Measurements from ENCODE around the gene UBXN11. TPM values are rescaled to one million over a fixed set of nuclear protein-coding genes. Genes with fewer than 3 reads are reported as not detected.

UBXN11 gene
- total RNA-seq, 1 experiment from 2014 or later = 4.0 TPM

- no peak for DNase-seq (ENCODE audit: low read depth)
These were observed 18.0 kb downstream of the UBXN11 start for GRCh38 chr1:26288311-26288941.

GRCh38 chr1:26287811-26288210, 18.6 kb downstream of the UBXN11 start:
- no peak for DNase-seq (ENCODE audit: low read depth)

GRCh38 chr1:26287033-26287711, 19.3 kb downstream of the UBXN11 start:
- peak; percentile 32 for DNase-seq (ENCODE audit: low read depth)

- DNase-seq (ENCODE audit: low read depth) = no peak
These were observed 20.4 kb downstream of the UBXN11 start for GRCh38 chr1:26286064-26286416.

GRCh38 chr1:26285366-26286063, 20.9 kb downstream of the UBXN11 start:
- DNase-seq (ENCODE audit: low read depth) = no peak

GRCh38 chr1:26284597-26285347, 21.7 kb downstream of the UBXN11 start:
- peak; percentile 94 for DNase-seq (ENCODE audit: low read depth)

- no peak for DNase-seq (ENCODE audit: low read depth)
These were observed 22.4 kb downstream of the UBXN11 start for GRCh38 chr1:26283871-26284596.

GRCh38 chr1:26283279-26283853, 23.1 kb downstream of the UBXN11 start:
- DNase-seq (ENCODE audit: low read depth) = no peak

- no peak for DNase-seq (ENCODE audit: low read depth)
These were observed 24.0 kb downstream of the UBXN11 start for GRCh38 chr1:26282401-26282918.

GRCh38 chr1:26281971-26282370, 24.5 kb downstream of the UBXN11 start:
- no peak for DNase-seq (ENCODE audit: low read depth)

- DNase-seq (ENCODE audit: low read depth) = no peak
These were observed 25.1 kb downstream of the UBXN11 start for GRCh38 chr1:26281091-26281958.

- peak; percentile 77 for DNase-seq (ENCODE audit: low read depth)
These were observed 25.9 kb downstream of the UBXN11 start for GRCh38 chr1:26280333-26281042.

GRCh38 chr1:26279456-26280332, 26.7 kb downstream of the UBXN11 start, which contains the start of gene SH3BGRL3:
SH3BGRL3 (plus strand) TSS chr1:26280086; CDS start chr1:26280156, 70 bp downstream.
- peak; percentile 88 for DNase-seq (ENCODE audit: low read depth)

GRCh38 chr1:26278724-26279455, 27.5 kb downstream of the UBXN11 start:
- DNase-seq (ENCODE audit: low read depth) = peak; percentile 75

GRCh38 chr1:26278303-26278702, 28.1 kb downstream of the UBXN11 start:
- DNase-seq (ENCODE audit: low read depth) = peak; percentile 48

- no peak for DNase-seq (ENCODE audit: low read depth)
These were observed 28.7 kb downstream of the UBXN11 start for GRCh38 chr1:26277719-26278118.

GRCh38 chr1:26277261-26277661, 29.2 kb downstream of the UBXN11 start:
- DNase-seq (ENCODE audit: low read depth) = no peak
